ENCODE data around the gene NRXN3.

NRXN3 gene

DNA sequence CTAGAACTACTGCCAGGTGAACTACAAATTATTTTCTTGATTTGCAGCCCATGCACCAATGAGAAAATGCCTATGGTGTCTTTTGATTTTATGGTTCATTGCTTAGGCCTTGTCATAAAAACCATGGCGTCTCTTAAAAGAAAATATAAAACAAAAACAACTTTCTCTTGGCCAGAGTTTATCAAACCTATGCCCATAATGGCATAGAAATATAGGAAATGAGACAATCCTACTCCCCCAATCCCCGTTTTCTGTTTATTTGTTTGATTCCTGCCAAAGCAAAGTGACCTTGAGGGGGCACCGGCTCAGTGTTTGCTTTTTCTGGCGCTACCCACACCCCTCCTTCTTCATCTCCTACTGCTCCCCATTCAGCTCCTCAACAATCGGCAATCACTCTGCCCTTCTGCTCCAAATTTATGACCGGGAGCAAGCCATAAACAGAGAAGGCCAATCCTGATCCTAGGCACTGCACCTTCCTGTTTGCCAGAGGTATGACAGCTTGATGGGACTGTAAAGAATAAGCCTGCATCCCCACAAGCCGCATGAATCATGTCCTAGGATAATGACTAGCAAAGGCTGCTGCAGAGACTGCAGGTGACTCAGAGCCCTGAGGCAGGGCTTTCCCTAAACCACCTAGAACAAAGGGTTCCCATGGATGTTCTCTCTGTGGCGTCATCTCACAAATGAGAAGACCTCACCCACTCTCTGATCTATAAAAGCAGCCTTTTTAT lies 874.9 kb downstream of the NRXN3 start:
- no peaks in the 10 kb centered on the region for H3K4me1 ChIP-seq (ENCODE audit: control insufficient read depth, insufficient read depth, low read length, poor library complexity, severe bottlenecking)
- no peak overlapping the region for H3K27ac ChIP-seq (ENCODE audit: insufficient read depth, low read length, poor library complexity, severe bottlenecking)
- no peaks in the 10 kb centered on the region for H3K9me3 ChIP-seq (ENCODE audit: control insufficient read depth, low read length)
- DNase-seq: no peak
- H3K36me3 ChIP-seq (ENCODE audit: control insufficient read depth, insufficient read depth, low read length): no peaks in the 10 kb centered on the region
- no peaks in the 10 kb centered on the region for H3K27me3 ChIP-seq (replicated peaks; ENCODE audit: control insufficient read depth, insufficient read depth, low read length, poor library complexity, severe bottlenecking)
- no peak overlapping the region for H3K4me3 ChIP-seq (ENCODE audit: insufficient read depth, low read depth, low read length, poor library complexity, severe bottlenecking)

DNA sequence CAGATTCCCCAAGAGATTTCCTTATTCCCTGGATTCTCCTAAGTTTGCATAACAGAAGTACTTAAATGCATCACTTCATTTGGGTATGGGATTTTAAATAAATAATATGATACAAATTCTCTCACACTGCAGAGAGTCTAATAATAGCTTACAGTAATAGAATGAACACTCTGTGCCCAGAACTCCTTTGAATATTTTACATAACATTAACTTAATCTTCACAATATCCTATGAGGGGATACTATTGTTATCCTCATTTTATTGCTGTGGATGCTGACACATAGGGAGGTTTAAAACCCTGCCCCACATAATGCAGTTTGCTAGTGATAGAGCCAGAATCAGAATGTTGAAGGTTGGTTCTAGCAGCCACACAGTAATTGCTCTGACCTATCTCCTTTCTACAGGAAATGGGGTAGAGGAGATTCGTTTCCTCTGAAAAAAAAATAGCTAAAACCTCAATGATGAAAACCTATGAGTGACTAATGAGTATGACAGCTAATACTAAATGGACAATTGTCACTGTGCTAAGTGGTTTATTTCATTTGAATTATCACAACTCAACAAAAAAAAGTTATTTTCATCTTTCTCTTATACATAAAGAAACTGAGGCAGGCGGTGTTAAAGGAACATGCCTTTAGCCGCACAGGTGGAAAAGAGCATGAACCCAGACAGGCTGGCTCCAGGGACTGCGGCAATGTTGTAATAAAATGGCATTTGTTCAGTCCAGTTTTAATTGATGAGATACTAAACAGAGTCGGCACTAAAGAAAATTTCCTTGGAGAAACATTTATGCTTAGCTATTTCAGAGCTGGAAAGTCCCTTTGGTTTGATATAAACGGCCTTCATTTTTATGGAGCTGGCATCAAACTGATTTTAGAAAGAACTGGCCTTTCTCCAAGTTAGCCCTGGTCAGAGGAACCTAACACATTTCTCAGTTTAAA lies 880.9 kb downstream of the NRXN3 start:
- DNase-seq: no peak
- Histone ChIP-seq H3K27ac (ENCODE audit: insufficient read depth, low read length, poor library complexity, severe bottlenecking) (no peak overlapping the region), H3K9me3 (ENCODE audit: control insufficient read depth, low read length) (no peaks in the 10 kb centered on the region), H3K36me3 (ENCODE audit: control insufficient read depth, insufficient read depth, low read length) (no peaks in the 10 kb centered on the region), H3K4me3 (ENCODE audit: insufficient read depth, low read depth, low read length, poor library complexity, severe bottlenecking) (no peak overlapping the region), H3K4me1 (ENCODE audit: control insufficient read depth, insufficient read depth, low read length, poor library complexity, severe bottlenecking) (no peaks in the 10 kb centered on the region), H3K27me3 (replicated peaks; ENCODE audit: control insufficient read depth, insufficient read depth, low read length, poor library complexity, severe bottlenecking) (no peaks in the 10 kb centered on the region)

DNA sequence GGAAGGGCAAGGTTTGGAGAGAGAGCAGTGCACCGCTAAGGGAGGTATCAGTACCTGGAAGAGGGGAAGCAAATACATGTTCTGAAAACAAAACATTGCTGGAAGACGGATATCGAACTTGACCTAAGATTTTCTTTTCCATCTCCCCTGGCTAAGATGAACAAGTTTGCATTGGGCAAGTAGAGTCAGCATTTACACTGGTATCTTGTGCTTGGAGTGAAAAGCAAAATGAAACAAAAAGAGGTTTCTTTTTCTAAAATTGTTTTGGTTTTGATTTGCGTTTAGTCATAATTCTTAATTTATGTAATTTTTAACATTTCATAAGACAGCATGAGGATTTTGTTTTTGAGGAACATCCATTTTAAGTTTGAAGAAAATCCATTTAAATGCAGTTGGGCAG lies 881.6 kb downstream of the NRXN3 start:
- Histone ChIP-seq H3K4me1 (ENCODE audit: control insufficient read depth, insufficient read depth, low read length, poor library complexity, severe bottlenecking) (no peaks in the 10 kb centered on the region), H3K4me3 (ENCODE audit: insufficient read depth, low read depth, low read length, poor library complexity, severe bottlenecking) (no peak overlapping the region), H3K27me3 (replicated peaks; ENCODE audit: control insufficient read depth, insufficient read depth, low read length, poor library complexity, severe bottlenecking) (no peaks in the 10 kb centered on the region), H3K36me3 (ENCODE audit: control insufficient read depth, insufficient read depth, low read length) (no peaks in the 10 kb centered on the region), H3K27ac (ENCODE audit: insufficient read depth, low read length, poor library complexity, severe bottlenecking) (no peak overlapping the region), H3K9me3 (ENCODE audit: control insufficient read depth, low read length) (no peaks in the 10 kb centered on the region)
- DNase-seq: no peak

DNA sequence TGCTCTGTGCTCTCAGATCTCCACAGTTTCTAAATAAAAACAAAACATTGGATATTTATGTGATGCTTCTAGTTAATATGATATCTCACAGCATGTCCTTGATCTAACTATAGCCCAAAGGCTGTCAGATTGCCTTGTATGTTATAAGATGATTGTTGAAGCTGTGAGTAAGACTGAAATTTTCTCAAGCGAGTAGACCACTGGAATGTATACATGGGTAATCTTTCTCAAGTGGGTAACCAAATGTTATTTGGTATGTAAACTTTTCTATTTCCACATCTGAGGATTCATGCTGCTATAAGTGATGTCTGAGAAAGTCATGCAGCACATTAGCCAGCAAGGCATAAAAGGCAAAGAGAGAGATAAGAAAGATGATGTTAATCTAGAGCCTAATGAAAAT lies 886.7 kb downstream of the NRXN3 start:
- Histone ChIP-seq H3K27ac (ENCODE audit: insufficient read depth, low read length, poor library complexity, severe bottlenecking) (no peak overlapping the region), H3K4me1 (ENCODE audit: control insufficient read depth, insufficient read depth, low read length, poor library complexity, severe bottlenecking) (no peaks in the 10 kb centered on the region), H3K36me3 (ENCODE audit: control insufficient read depth, insufficient read depth, low read length) (no peaks in the 10 kb centered on the region), H3K4me3 (ENCODE audit: insufficient read depth, low read depth, low read length, poor library complexity, severe bottlenecking) (no peak overlapping the region), H3K27me3 (replicated peaks; ENCODE audit: control insufficient read depth, insufficient read depth, low read length, poor library complexity, severe bottlenecking) (no peaks in the 10 kb centered on the region), H3K9me3 (ENCODE audit: control insufficient read depth, low read length) (no peaks in the 10 kb centered on the region)
- no peak for DNase-seq

DNA sequence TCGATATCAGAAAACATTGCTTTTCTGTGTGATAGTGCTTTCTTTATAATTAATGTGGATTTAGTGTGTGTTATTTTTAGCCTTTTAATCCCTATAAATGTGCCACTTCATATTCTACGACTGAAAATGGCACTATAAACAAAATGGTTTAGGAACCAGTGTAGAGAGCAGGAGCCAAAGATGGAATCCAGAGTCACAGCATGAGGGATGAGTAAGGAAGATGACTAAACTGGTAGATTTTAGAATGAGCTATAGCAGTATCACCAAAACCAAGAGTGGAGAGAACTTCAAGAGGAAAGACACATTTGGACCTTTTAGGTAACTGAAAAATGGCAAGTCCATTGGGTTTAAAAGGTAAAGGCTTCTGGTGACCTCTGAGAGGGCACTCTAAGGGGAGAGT lies 887.2 kb downstream of the NRXN3 start:
- Histone ChIP-seq H3K4me1 (ENCODE audit: control insufficient read depth, insufficient read depth, low read length, poor library complexity, severe bottlenecking) (no peaks in the 10 kb centered on the region), H3K36me3 (ENCODE audit: control insufficient read depth, insufficient read depth, low read length) (no peaks in the 10 kb centered on the region), H3K27ac (ENCODE audit: insufficient read depth, low read length, poor library complexity, severe bottlenecking) (no peak overlapping the region), H3K27me3 (replicated peaks; ENCODE audit: control insufficient read depth, insufficient read depth, low read length, poor library complexity, severe bottlenecking) (no peaks in the 10 kb centered on the region), H3K9me3 (ENCODE audit: control insufficient read depth, low read length) (no peaks in the 10 kb centered on the region), H3K4me3 (ENCODE audit: insufficient read depth, low read depth, low read length, poor library complexity, severe bottlenecking) (no peak overlapping the region)
- no peak for DNase-seq

DNA sequence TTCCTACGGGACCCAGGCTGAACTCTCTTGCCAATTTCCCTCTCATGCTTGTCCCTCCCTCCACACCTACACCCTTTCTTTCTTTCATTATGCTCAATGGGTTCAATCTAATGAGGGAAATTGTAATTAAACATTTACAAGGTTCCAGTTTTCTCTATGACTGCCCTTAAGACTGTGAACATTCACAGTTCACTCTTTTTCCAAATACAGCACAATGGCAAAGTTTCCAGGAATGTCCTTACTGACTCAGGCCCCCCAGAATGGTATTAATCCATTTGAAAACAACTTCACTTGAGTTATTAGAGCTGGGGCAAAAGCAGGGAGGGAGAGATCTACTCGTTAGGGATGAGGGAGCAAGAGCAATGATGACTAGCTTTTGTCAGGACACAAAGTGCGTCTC lies 892.1 kb downstream of the NRXN3 start:
- H3K27me3 ChIP-seq (replicated peaks; ENCODE audit: control insufficient read depth, insufficient read depth, low read length, poor library complexity, severe bottlenecking): no peaks in the 10 kb centered on the region
- no peaks in the 10 kb centered on the region for H3K4me1 ChIP-seq (ENCODE audit: control insufficient read depth, insufficient read depth, low read length, poor library complexity, severe bottlenecking)
- no peak overlapping the region for H3K27ac ChIP-seq (ENCODE audit: insufficient read depth, low read length, poor library complexity, severe bottlenecking)
- DNase-seq: no peak
- no peaks in the 10 kb centered on the region for H3K36me3 ChIP-seq (ENCODE audit: control insufficient read depth, insufficient read depth, low read length)
- no peaks in the 10 kb centered on the region for H3K9me3 ChIP-seq (ENCODE audit: control insufficient read depth, low read length)
- H3K4me3 ChIP-seq (ENCODE audit: insufficient read depth, low read depth, low read length, poor library complexity, severe bottlenecking): no peak overlapping the region

DNA sequence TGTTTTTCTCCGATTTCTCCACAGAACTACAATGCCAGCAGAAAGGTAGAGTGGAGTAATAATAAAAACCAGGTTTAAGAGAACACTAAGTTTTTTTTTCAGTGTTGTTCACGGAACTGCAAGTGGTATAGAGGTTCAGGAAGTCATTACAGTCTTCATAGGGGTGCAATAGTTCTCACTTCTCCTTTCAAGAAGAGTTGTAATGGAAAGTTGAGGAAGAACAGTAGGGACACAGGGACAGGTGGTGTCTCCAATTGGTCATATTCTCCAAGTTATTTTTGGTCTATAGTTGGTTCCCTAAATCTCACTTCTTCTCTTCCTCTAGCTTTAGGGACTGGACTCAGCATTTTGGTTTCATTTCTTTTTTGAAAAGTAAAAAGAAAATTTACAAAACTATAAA lies 894.0 kb downstream of the NRXN3 start:
- H3K27me3 ChIP-seq (replicated peaks; ENCODE audit: control insufficient read depth, insufficient read depth, low read length, poor library complexity, severe bottlenecking): no peaks in the 10 kb centered on the region
- no peaks in the 10 kb centered on the region for H3K36me3 ChIP-seq (ENCODE audit: control insufficient read depth, insufficient read depth, low read length)
- H3K9me3 ChIP-seq (ENCODE audit: control insufficient read depth, low read length): no peaks in the 10 kb centered on the region
- H3K27ac ChIP-seq (ENCODE audit: insufficient read depth, low read length, poor library complexity, severe bottlenecking): no peak overlapping the region
- DNase-seq: no peak
- no peak overlapping the region for H3K4me3 ChIP-seq (ENCODE audit: insufficient read depth, low read depth, low read length, poor library complexity, severe bottlenecking)
- no peaks in the 10 kb centered on the region for H3K4me1 ChIP-seq (ENCODE audit: control insufficient read depth, insufficient read depth, low read length, poor library complexity, severe bottlenecking)

DNA sequence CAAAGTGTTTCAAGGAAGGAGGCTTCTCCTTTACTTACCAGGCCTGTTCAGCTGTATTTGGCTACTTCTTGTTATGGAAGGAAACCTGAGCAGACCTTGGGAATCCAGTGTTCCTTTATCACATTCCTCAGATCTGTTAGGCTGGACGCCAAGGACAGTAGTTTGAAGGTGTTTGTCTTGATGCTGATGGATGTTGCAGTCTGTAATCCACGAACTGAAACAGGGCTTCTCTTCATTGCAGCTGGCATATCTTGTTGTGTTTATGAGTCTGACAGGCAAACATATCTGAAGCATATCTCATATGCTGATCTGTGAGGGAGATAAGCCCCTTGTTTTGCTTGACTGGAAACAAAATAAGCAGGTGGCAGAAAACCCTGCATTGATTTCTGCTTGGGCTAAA lies 904.3 kb downstream of the NRXN3 start:
- H3K27me3 ChIP-seq (replicated peaks; ENCODE audit: control insufficient read depth, insufficient read depth, low read length, poor library complexity, severe bottlenecking): no peaks in the 10 kb centered on the region
- no peak overlapping the region for H3K27ac ChIP-seq (ENCODE audit: insufficient read depth, low read length, poor library complexity, severe bottlenecking)
- H3K4me3 ChIP-seq (ENCODE audit: insufficient read depth, low read depth, low read length, poor library complexity, severe bottlenecking): no peak overlapping the region
- no peaks in the 10 kb centered on the region for H3K36me3 ChIP-seq (ENCODE audit: control insufficient read depth, insufficient read depth, low read length)
- no peaks in the 10 kb centered on the region for H3K4me1 ChIP-seq (ENCODE audit: control insufficient read depth, insufficient read depth, low read length, poor library complexity, severe bottlenecking)
- no peak for DNase-seq
- no peaks in the 10 kb centered on the region for H3K9me3 ChIP-seq (ENCODE audit: control insufficient read depth, low read length)

DNA sequence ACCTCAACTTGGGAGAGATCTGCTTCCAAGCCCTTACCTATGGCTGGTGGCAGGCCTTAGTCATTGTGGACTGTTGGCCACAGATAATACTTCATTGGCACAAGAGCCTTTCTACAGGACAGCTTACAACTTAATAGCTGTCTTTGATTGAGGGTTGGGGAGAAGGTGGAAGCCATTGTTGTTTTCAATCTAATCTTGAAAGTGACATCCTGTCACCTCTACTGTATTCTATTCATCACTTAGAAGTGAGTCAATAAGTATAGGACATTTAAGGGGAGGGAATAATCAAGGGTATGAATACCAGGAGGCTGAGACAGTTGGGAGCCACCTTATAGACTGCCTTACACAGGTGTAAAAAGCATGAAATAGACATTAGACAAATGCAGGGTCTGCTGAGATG lies 906.3 kb downstream of the NRXN3 start:
- Histone ChIP-seq H3K36me3 (ENCODE audit: control insufficient read depth, insufficient read depth, low read length) (no peaks in the 10 kb centered on the region), H3K4me3 (ENCODE audit: insufficient read depth, low read depth, low read length, poor library complexity, severe bottlenecking) (no peak overlapping the region), H3K4me1 (ENCODE audit: control insufficient read depth, insufficient read depth, low read length, poor library complexity, severe bottlenecking) (no peaks in the 10 kb centered on the region), H3K27ac (ENCODE audit: insufficient read depth, low read length, poor library complexity, severe bottlenecking) (no peak overlapping the region), H3K27me3 (replicated peaks; ENCODE audit: control insufficient read depth, insufficient read depth, low read length, poor library complexity, severe bottlenecking) (no peaks in the 10 kb centered on the region), H3K9me3 (ENCODE audit: control insufficient read depth, low read length) (no peaks in the 10 kb centered on the region)
- DNase-seq: no peak

DNA sequence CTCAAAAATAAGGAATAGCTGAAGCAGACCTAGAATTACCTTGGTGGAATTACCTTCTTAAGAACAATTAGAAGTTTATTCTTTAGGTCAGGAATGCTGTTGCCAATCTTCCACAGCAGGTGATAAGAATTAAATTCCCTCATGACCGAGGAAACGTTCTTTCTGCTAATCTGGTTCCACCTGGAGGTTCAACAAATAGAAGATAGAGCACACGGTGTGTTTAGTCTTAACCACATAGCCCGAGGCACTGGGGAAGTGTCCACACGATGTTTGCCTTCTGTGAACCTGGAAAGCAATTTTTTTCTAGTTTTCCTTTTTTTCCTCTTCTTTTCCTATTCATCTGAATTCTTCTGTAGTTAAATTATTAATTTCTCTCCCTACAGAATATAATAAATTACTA lies 906.9 kb downstream of the NRXN3 start:
- H3K27me3 ChIP-seq (replicated peaks; ENCODE audit: control insufficient read depth, insufficient read depth, low read length, poor library complexity, severe bottlenecking): no peaks in the 10 kb centered on the region
- H3K9me3 ChIP-seq (ENCODE audit: control insufficient read depth, low read length): no peaks in the 10 kb centered on the region
- no peak overlapping the region for H3K4me3 ChIP-seq (ENCODE audit: insufficient read depth, low read depth, low read length, poor library complexity, severe bottlenecking)
- no peaks in the 10 kb centered on the region for H3K36me3 ChIP-seq (ENCODE audit: control insufficient read depth, insufficient read depth, low read length)
- no peak for DNase-seq
- no peaks in the 10 kb centered on the region for H3K4me1 ChIP-seq (ENCODE audit: control insufficient read depth, insufficient read depth, low read length, poor library complexity, severe bottlenecking)
- no peak overlapping the region for H3K27ac ChIP-seq (ENCODE audit: insufficient read depth, low read length, poor library complexity, severe bottlenecking)

All from effector memory CD4-positive, alpha-beta T cell (primary cell).